Esophagus squamous epithelium (tissue), 5 donors: Measurements from ENCODE around the gene SARNP. TPM values are rescaled to one million over a fixed set of nuclear protein-coding genes. Genes with fewer than 3 reads are reported as not detected.
A peak's percentile ranks its signal among the peaks of the same experiment; 100 is the strongest.

Source experiments
- DNase-seq: peaks from one replicate; lab custom pipeline; 2025; lab: John Stamatoyannopoulos, UW
- H3K27ac ChIP-seq, 4 donors: fragments of 200-600 bp; sonication (generic); one replicate each; pipeline ENCODE4 v1.5.1; 2016 to 2019; ENCODE audit warnings: mild to moderate bottlenecking in 1 of 4
- H3K27me3 ChIP-seq, 4 donors: fragments of 200-600 bp; sonication (generic); 1 replicate in 3 of 4; 2 replicates in 1 of 4; pipeline versions ENCODE4 v1.5.1 to v1.6.0; 2017 to 2021; ENCODE audit warnings: antibody characterized with exemption in 1 of 4
- H3K36me3 ChIP-seq, 3 donors: fragments of 200-600 bp; sonication (generic); one replicate each; pipeline ENCODE4 v1.5.1; 2016 to 2019
- H3K4me1 ChIP-seq, 3 donors: fragments of 200-600 bp; sonication (generic); one replicate each; pipeline ENCODE4 v1.5.1; 2017 to 2019
- H3K4me3 ChIP-seq, 4 donors: fragments of 200-600 bp; sonication (generic); 1 replicate in 3 of 4; 2 replicates in 1 of 4; pipeline ENCODE4 v1.5.1; 2016 to 2019; ENCODE audit warnings: mild to moderate bottlenecking in 2 of 4, moderate library complexity in 1 of 4
- H3K9me3 ChIP-seq, 3 donors: fragments of 200-600 bp; sonication (generic); one replicate each; pipeline ENCODE4 v1.5.1; 2016 to 2019
- POLR2A ChIP-seq, 4 donors: fragments of 450-650 bp; IDR thresholded peaks; one replicate each; pipeline ENCODE4 v1.6.1; 2017; ENCODE audit warnings: antibody characterized with exemption in 4 of 4, mild to moderate bottlenecking in 4 of 4, moderate library complexity in 3 of 4
- WGBS, 2 donors: methylation state at CpG; one replicate each; pipeline ENCODE4 v1.1.5; 2018; 5-methylcytosine and 5-hydroxymethylcytosine counted together
- intact Hi-C: fragments of 100-400 bp; cut with DNase I; formaldehyde crosslinking; loops from one replicate; pipeline ENCODE4 v1.15.0; 2022
- total RNA-seq, 4 donors: library from RNA; depleted of rRNA; stranded (reverse); fragments of >200 nt; gene quantifications; one replicate each; pipeline ENCODE4 v1.1.0, GENCODE V29; 2016
- TF ChIP-seq, protein P1 (sequence below), 6 experiments: fragments of 450-650 bp in 4 of 6; fragments of 200-600 bp in 2 of 6; sonication (generic) in 2 of 6; IDR thresholded peaks; one replicate each; pipeline ENCODE4 v1.5.1; 2016 to 2019; ENCODE audit warnings: antibody characterized with exemption in 6 of 6, mild to moderate bottlenecking in 4 of 6, moderate library complexity in 4 of 6
- donor health status: DM: yes; HTN: yes; CAD: no.

Gene SARNP
- total RNA-seq, 4 donors from 2014 or later, result 22.6 to 60.1 (median 53.7) TPM

GRCh38 chr12:55727643-55728185 lies 89.8 kb downstream of the SARNP start:
- no peak for TF ChIP-seq POLR2A (IDR thresholded peaks at IDR 0.05)
- TF ChIP-seq, protein P1, sequence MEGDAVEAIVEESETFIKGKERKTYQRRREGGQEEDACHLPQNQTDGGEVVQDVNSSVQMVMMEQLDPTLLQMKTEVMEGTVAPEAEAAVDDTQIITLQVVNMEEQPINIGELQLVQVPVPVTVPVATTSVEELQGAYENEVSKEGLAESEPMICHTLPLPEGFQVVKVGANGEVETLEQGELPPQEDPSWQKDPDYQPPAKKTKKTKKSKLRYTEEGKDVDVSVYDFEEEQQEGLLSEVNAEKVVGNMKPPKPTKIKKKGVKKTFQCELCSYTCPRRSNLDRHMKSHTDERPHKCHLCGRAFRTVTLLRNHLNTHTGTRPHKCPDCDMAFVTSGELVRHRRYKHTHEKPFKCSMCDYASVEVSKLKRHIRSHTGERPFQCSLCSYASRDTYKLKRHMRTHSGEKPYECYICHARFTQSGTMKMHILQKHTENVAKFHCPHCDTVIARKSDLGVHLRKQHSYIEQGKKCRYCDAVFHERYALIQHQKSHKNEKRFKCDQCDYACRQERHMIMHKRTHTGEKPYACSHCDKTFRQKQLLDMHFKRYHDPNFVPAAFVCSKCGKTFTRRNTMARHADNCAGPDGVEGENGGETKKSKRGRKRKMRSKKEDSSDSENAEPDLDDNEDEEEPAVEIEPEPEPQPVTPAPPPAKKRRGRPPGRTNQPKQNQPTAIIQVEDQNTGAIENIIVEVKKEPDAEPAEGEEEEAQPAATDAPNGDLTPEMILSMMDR (IDR thresholded peaks at IDR 0.05), result no peak
- H3K4me1 ChIP-seq, result peaks cover 33 to 89% (median 54%) of the 10 kb centered on the region in 3 donors
- H3K36me3 ChIP-seq, result peaks cover 9 to 44% (median 23%) of the 10 kb centered on the region in 3 donors
- no peaks in the 10 kb centered on the region for H3K9me3 ChIP-seq
- intact Hi-C loops, result no loop called here
- H3K4me3 ChIP-seq, result peak overlapping the region; percentile 75 to 94 (median 85)
- H3K27ac ChIP-seq, result peak overlapping the region; percentile 94 to 100 (median 96)
- no peaks in the 10 kb centered on the region for H3K27me3 ChIP-seq
- no peak for DNase-seq
- 13 to 22% methylated on average over 7 to 9 of the region's 9 CpGs for WGBS, 2 donors

DNA sequence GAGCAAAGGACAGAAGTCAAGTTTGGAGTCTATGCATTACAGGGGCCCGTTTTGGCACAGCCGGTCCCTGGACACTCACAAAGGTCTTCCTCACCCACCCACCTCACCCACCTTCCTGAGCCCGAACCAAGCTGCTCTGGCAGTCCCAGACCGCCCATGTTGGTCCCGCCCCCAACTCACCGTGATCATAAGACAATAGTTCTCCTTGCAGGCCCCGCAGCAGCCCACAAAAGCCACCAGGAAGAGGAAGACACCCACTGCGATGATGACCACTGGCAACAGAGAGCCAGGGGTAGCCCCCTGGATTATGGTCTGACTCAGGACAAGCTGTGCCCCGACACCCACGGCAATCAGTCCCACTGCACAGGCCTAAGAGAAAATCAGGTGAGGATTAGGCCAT lies 90.6 kb downstream of the SARNP start:
- DNase-seq, result no peak
- H3K4me3 ChIP-seq, result peak overlapping the region in 3 of 4 donors; percentile 75 to 94 (median 91)
- H3K9me3 ChIP-seq, result no peaks in the 10 kb centered on the region
- peak overlapping the region; percentile 94 to 100 (median 96) for H3K27ac ChIP-seq
- H3K36me3 ChIP-seq, result peaks cover 9 to 44% (median 23%) of the 10 kb centered on the region in 3 donors
- TF ChIP-seq, protein P1 (IDR thresholded peaks at IDR 0.05), result no peak
- TF ChIP-seq POLR2A (IDR thresholded peaks at IDR 0.05), result no peak
- 53 to 66% methylated on average over 3 to 10 of the region's 10 CpGs for WGBS, 2 donors
- intact Hi-C loops, result no loop called here
- peaks cover 33 to 92% (median 55%) of the 10 kb centered on the region in 3 donors for H3K4me1 ChIP-seq
- no peaks in the 10 kb centered on the region for H3K27me3 ChIP-seq

GRCh38 chr12:55725556-55725955 lies 92.0 kb downstream of the SARNP start:
- 49 to 68% methylated on average over 3 of the region's 3 CpGs for WGBS, 2 donors
- no peaks in the 10 kb centered on the region for H3K9me3 ChIP-seq
- TF ChIP-seq, protein P1 (IDR thresholded peaks at IDR 0.05), result no peak
- no peak for TF ChIP-seq POLR2A (IDR thresholded peaks at IDR 0.05)
- H3K4me1 ChIP-seq, result peaks cover 34 to 92% (median 62%) of the 10 kb centered on the region in 3 donors
- no peaks in the 10 kb centered on the region for H3K27me3 ChIP-seq
- H3K27ac ChIP-seq, result peak overlapping the region in 3 of 4 donors; percentile 13 to 96 (median 38)
- DNase-seq, result no peak
- intact Hi-C loops, result no loop called here
- H3K4me3 ChIP-seq, result no peak overlapping the region
- peaks cover 9 to 44% (median 23%) of the 10 kb centered on the region in 3 donors for H3K36me3 ChIP-seq

- Histone ChIP-seq H3K4me3 (no peak overlapping the region), H3K36me3 (peaks cover 9 to 44% (median 23%) of the 10 kb centered on the region in 3 donors), H3K27me3 (no peaks in the 10 kb centered on the region), H3K9me3 (no peaks in the 10 kb centered on the region), H3K27ac (peak overlapping the region in 3 of 4 donors; percentile 52 to 98 (median 63)), H3K4me1 (peaks cover 34 to 92% (median 62%) of the 10 kb centered on the region in 3 donors)
- 62 to 63% methylated on average over 3 of the region's 3 CpGs for WGBS, 2 donors
- no peak for TF ChIP-seq POLR2A (IDR thresholded peaks at IDR 0.05)
- TF ChIP-seq, protein P1 (IDR thresholded peaks at IDR 0.05), result no peak
- intact Hi-C loops, result no loop called here
- DNase-seq, result no peak
Measured at GRCh38 chr12:55724940-55725309, 92.6 kb downstream of the SARNP start.

GRCh38 chr12:55724226-55724939 lies 93.1 kb downstream of the SARNP start:
- Histone ChIP-seq H3K27ac (peak overlapping the region in 3 of 4 donors; percentile 52 to 98 (median 63)), H3K27me3 (no peaks in the 10 kb centered on the region), H3K36me3 (peaks cover 9 to 44% (median 23%) of the 10 kb centered on the region in 3 donors), H3K4me3 (no peak overlapping the region), H3K9me3 (no peaks in the 10 kb centered on the region), H3K4me1 (peaks cover 37 to 92% (median 67%) of the 10 kb centered on the region in 3 donors)
- no peak for DNase-seq
- TF ChIP-seq, protein P1 (IDR thresholded peaks at IDR 0.05), result peak; percentile 36 to 67 (median 54)
- no peak for TF ChIP-seq POLR2A (IDR thresholded peaks at IDR 0.05)
- WGBS, 2 donors, result 26 to 27% methylated on average over 7 to 10 of the region's 11 CpGs
- intact Hi-C loops, result no loop called here
